Lower leg skin (tissue), 3 donors: Measurements from ENCODE around the gene EHF.

Experiments used
- CTCF ChIP-seq, 3 donors: fragments of 450-650 bp; IDR thresholded peaks; one replicate each; pipeline ENCODE4 v1.5.1; 2016; ENCODE audit warnings: antibody characterized with exemption in 3 of 3, mild to moderate bottlenecking in 3 of 3, moderate library complexity in 2 of 3
- POLR2A ChIP-seq, 2 donors: fragments of 450-650 bp; IDR thresholded peaks; one replicate each; pipeline ENCODE4 v1.6.1; 2016 to 2017; ENCODE audit warnings: antibody characterized with exemption in 2 of 2, mild to moderate bottlenecking in 1 of 2, moderate library complexity in 1 of 2

GRCh38 chr11:34609850-34610249, 11.0 kb upstream of the EHF start:
- TF ChIP-seq CTCF (IDR thresholded peaks at IDR 0.05) (no peak), POLR2A (IDR thresholded peaks at IDR 0.05) (no peak)
